ENCODE data around the gene FADS2. TPM values are rescaled to one million over a fixed set of nuclear protein-coding genes. Genes with fewer than 3 reads are reported as not detected.

FADS2 gene
- polyA plus RNA-seq, 1 donor from 2014 or later, result 145 TPM

- no peaks in the 10 kb centered on the region for H3K79me2 ChIP-seq (replicated peaks; ENCODE audit: insufficient read depth, low read length)
- no peaks in the 10 kb centered on the region for H3K36me3 ChIP-seq (ENCODE audit: insufficient read depth, low read length)
- H3K27ac ChIP-seq (ENCODE audit: low read length), result no peak overlapping the region
- no peak overlapping the region for H3K4me2 ChIP-seq (ENCODE audit: low read length)
- no peak overlapping the region for H3K9ac ChIP-seq (ENCODE audit: low read length)
- H2AFZ ChIP-seq (ENCODE audit: low read depth, low read length), result no peak overlapping the region
- H4K20me1 ChIP-seq (ENCODE audit: insufficient read depth), result no peaks in the 10 kb centered on the region
- no peaks in the 10 kb centered on the region for H3F3A ChIP-seq (ENCODE audit: insufficient read depth, low read length, poor library complexity, severe bottlenecking)
- H3K9me2 ChIP-seq (ENCODE audit: insufficient read depth, low read length), result no peaks in the 10 kb centered on the region
- H3K4me3 ChIP-seq (ENCODE audit: low read length), result no peak overlapping the region
- no peaks in the 10 kb centered on the region for H3K9me3 ChIP-seq (ENCODE audit: low read length)
- H3K27me3 ChIP-seq (ENCODE audit: insufficient read depth, low read depth, low read length), result no peaks in the 10 kb centered on the region
- TF ChIP-seq EP300 (conservative IDR thresholded peaks at IDR 0.05; ENCODE audit: poor library complexity, severe bottlenecking) (no peak), SMC3 (conservative IDR thresholded peaks at IDR 0.05; ENCODE audit: poor library complexity) (no peak), TAF1 (IDR thresholded peaks at IDR 0.05; ENCODE audit: low read depth) (no peak), REST (IDR thresholded peaks at IDR 0.05; ENCODE audit: borderline replicate concordance) (no peak), EZH2 (IDR thresholded peaks at IDR 0.05; ENCODE audit: borderline replicate concordance, insufficient read depth, low read length, poor library complexity, severe bottlenecking) (no peak), MXI1 (conservative IDR thresholded peaks at IDR 0.05; ENCODE audit: poor library complexity, severe bottlenecking) (no peak), CTCF (IDR thresholded peaks at IDR 0.05; ENCODE audit: poor library complexity, severe bottlenecking) (no peak), RAD21 (conservative IDR thresholded peaks at IDR 0.05) (no peak), POLR2AphosphoS5 (IDR thresholded peaks at IDR 0.05) (no peak)
Observed at GRCh38 chr11:61874853-61875252, 46.8 kb downstream of the FADS2 start.

GRCh38 chr11:61875698-61876097 is 47.6 kb downstream of the FADS2 start:
- Histone ChIP-seq H3K4me3 (ENCODE audit: low read length) (no peak overlapping the region), H3K79me2 (replicated peaks; ENCODE audit: insufficient read depth, low read length) (no peaks in the 10 kb centered on the region), H3K27ac (ENCODE audit: low read length) (no peak overlapping the region), H4K20me1 (ENCODE audit: insufficient read depth) (no peaks in the 10 kb centered on the region), H3K9me3 (ENCODE audit: low read length) (no peaks in the 10 kb centered on the region), H3K4me2 (ENCODE audit: low read length) (no peak overlapping the region), H3K9me2 (ENCODE audit: insufficient read depth, low read length) (no peaks in the 10 kb centered on the region), H3K27me3 (ENCODE audit: insufficient read depth, low read depth, low read length) (no peaks in the 10 kb centered on the region), H3K9ac (ENCODE audit: low read length) (no peak overlapping the region), H2AFZ (ENCODE audit: low read depth, low read length) (no peak overlapping the region), H3K36me3 (ENCODE audit: insufficient read depth, low read length) (no peaks in the 10 kb centered on the region), H3F3A (ENCODE audit: insufficient read depth, low read length, poor library complexity, severe bottlenecking) (no peaks in the 10 kb centered on the region)
- no peak for TF ChIP-seq TAF1 (IDR thresholded peaks at IDR 0.05; ENCODE audit: low read depth)
- TF ChIP-seq RAD21 (conservative IDR thresholded peaks at IDR 0.05), result no peak
- no peak for TF ChIP-seq SMC3 (conservative IDR thresholded peaks at IDR 0.05; ENCODE audit: poor library complexity)
- TF ChIP-seq MXI1 (conservative IDR thresholded peaks at IDR 0.05; ENCODE audit: poor library complexity, severe bottlenecking), result no peak
- TF ChIP-seq POLR2AphosphoS5 (IDR thresholded peaks at IDR 0.05), result no peak
- no peak for TF ChIP-seq REST (IDR thresholded peaks at IDR 0.05; ENCODE audit: borderline replicate concordance)
- TF ChIP-seq EP300 (conservative IDR thresholded peaks at IDR 0.05; ENCODE audit: poor library complexity, severe bottlenecking), result no peak
- TF ChIP-seq EZH2 (IDR thresholded peaks at IDR 0.05; ENCODE audit: borderline replicate concordance, insufficient read depth, low read length, poor library complexity, severe bottlenecking), result no peak
- no peak for TF ChIP-seq CTCF (IDR thresholded peaks at IDR 0.05; ENCODE audit: poor library complexity, severe bottlenecking)
